Measurements from ENCODE around the gene LGALS12.

Gene LGALS12

GRCh38 chr11:63504054-63504453, 1.8 kb upstream of the LGALS12 start:
- Histone ChIP-seq H3K4me1 (ENCODE audit: control insufficient read depth in 1 of 2, insufficient read depth in 1 of 2, low read depth in 1 of 2, low read length in 1 of 2) (peaks cover 99 to 100% of the 10 kb centered on the region in 2 experiments), H3K36me3 (no peaks in the 10 kb centered on the region), H3K4me3 (ENCODE audit: low read depth in 1 of 2, low read length in 1 of 2) (peak overlapping the region; percentile 46 to 52), H3K27me3 (no peaks in the 10 kb centered on the region), H3K9me3 (no peaks in the 10 kb centered on the region), H3K27ac (peak overlapping the region; percentile 87)
- no peak for TF ChIP-seq CTCF (IDR thresholded peaks at IDR 0.05)

GRCh38 chr11:63504933-63505586, 824 bp upstream of the LGALS12 start:
- no peak for TF ChIP-seq CTCF (IDR thresholded peaks at IDR 0.05)
- H3K9me3 ChIP-seq, result no peaks in the 10 kb centered on the region
- no peaks in the 10 kb centered on the region for H3K27me3 ChIP-seq
- H3K4me3 ChIP-seq (ENCODE audit: low read depth in 1 of 2, low read length in 1 of 2), result peak overlapping the region; percentile 55
- peaks cover 10% of the 10 kb centered on the region for H3K36me3 ChIP-seq
- peaks cover 91 to 93% of the 10 kb centered on the region in 2 experiments for H3K4me1 ChIP-seq (ENCODE audit: control insufficient read depth in 1 of 2, insufficient read depth in 1 of 2, low read depth in 1 of 2, low read length in 1 of 2)
- H3K27ac ChIP-seq, result peak overlapping the region; percentile 87

- H3K4me3 ChIP-seq (ENCODE audit: low read depth in 1 of 2, low read length in 1 of 2), result peak overlapping the region; percentile 55
- H3K27me3 ChIP-seq, result no peaks in the 10 kb centered on the region
- H3K4me1 ChIP-seq (ENCODE audit: control insufficient read depth in 1 of 2, insufficient read depth in 1 of 2, low read depth in 1 of 2, low read length in 1 of 2), result peaks cover 73 to 75% of the 10 kb centered on the region in 2 experiments
- no peak for TF ChIP-seq CTCF (IDR thresholded peaks at IDR 0.05)
- H3K9me3 ChIP-seq, result no peaks in the 10 kb centered on the region
- H3K27ac ChIP-seq, result peak overlapping the region; percentile 87
- H3K36me3 ChIP-seq, result peaks cover 28% of the 10 kb centered on the region
These were observed 992 bp downstream of the LGALS12 start for GRCh38 chr11:63506876-63507275.

GRCh38 chr11:63507511-63507910, 1.6 kb downstream of the LGALS12 start:
- H3K27me3 ChIP-seq, result no peaks in the 10 kb centered on the region
- H3K9me3 ChIP-seq, result no peaks in the 10 kb centered on the region
- peaks cover 34% of the 10 kb centered on the region for H3K36me3 ChIP-seq
- peak overlapping the region; percentile 87 for H3K27ac ChIP-seq
- peaks cover 67 to 68% of the 10 kb centered on the region in 2 experiments for H3K4me1 ChIP-seq (ENCODE audit: control insufficient read depth in 1 of 2, insufficient read depth in 1 of 2, low read depth in 1 of 2, low read length in 1 of 2)
- TF ChIP-seq CTCF (IDR thresholded peaks at IDR 0.05), result no peak
- peak overlapping the region; percentile 55 for H3K4me3 ChIP-seq (ENCODE audit: low read depth in 1 of 2, low read length in 1 of 2)

- peaks cover 39% of the 10 kb centered on the region for H3K36me3 ChIP-seq
- H3K27me3 ChIP-seq, result no peaks in the 10 kb centered on the region
- TF ChIP-seq CTCF (IDR thresholded peaks at IDR 0.05), result no peak
- H3K9me3 ChIP-seq, result no peaks in the 10 kb centered on the region
- peak overlapping the region; percentile 87 for H3K27ac ChIP-seq
- peaks cover 62 to 63% of the 10 kb centered on the region in 2 experiments for H3K4me1 ChIP-seq (ENCODE audit: control insufficient read depth in 1 of 2, insufficient read depth in 1 of 2, low read depth in 1 of 2, low read length in 1 of 2)
- peak overlapping the region; percentile 55 for H3K4me3 ChIP-seq (ENCODE audit: low read depth in 1 of 2, low read length in 1 of 2)
These were observed 2.1 kb downstream of the LGALS12 start for GRCh38 chr11:63508009-63508408.
